GM18909 (cell line): ENCODE data around the gene SRGAP1.
A peak's percentile ranks its signal among the peaks of the same experiment; 100 is the strongest.
"Not testable (repeated sequence)": the region's sequence is repeated elsewhere in the genome, so short reads cannot be mapped to it uniquely, and the experiment has no call there.

Source experiments
- ATAC-seq: cut with Tn5 transposase; IDR thresholded peaks from one replicate; pipeline ENCODE4 v1.9.1; 2021; ENCODE audit warnings: mild to moderate bottlenecking; ENCODE audit not compliant: unreplicated experiment, poor library complexity

The SRGAP1 gene

DNA sequence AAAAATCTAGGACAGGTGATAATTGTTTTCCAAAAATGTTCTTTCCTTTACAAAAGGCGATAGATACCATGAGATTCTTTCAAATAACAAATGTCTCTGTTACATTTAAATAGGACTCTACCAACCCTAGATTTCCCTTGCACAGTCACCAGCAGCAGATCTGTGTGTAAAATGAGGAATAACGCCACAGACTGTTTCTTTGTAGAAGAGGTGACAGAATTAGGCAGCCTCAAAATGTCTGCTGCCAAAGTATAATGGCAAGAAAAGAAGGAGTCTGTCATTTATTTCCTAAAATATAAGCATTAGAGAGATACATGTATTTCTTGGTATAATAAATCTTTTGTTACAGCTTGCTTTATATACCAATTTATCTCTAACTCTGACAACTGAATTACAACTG is 8.5 kb upstream of the SRGAP1 start:
- ATAC-seq = no peak

DNA sequence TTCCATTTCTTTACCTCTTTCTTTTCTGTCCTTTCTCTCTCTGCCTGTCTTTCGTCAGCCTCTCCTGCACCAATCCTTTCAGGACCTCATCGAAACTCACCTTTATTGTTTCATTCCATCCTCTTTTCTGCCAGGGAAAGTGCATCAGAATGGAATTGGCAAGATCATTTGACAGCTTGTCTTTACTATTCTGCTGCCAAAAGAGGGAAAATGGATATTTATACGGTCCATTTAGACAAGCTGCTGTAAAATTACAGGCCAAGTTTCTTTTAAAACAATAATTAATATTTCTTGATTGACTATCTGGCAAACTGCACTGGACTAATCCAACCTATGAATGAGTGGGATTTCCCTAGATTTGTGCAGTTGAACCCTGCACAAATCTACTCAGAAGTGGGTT is 7.6 kb upstream of the SRGAP1 start:
- no peak for ATAC-seq

DNA sequence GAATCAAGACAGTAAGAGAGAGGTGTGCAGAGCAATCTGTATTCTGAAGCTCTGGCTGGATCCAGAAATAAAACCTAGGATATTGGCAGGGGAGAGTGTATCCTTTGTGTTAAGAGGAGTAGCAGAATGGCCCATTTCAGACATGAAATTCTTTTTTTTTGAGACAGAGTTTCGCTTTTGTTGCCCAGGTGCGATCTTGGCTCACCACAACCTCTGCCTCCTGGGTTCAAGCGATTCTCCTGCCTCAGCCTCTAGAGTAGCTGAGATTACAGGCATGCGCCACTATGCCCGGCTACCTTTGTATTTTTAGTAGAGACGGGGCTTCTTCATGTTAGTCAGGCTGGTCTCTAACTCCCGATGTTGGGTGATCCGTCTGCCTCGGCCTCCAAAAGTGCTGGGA is 6.1 kb upstream of the SRGAP1 start:
- no peak for ATAC-seq

DNA sequence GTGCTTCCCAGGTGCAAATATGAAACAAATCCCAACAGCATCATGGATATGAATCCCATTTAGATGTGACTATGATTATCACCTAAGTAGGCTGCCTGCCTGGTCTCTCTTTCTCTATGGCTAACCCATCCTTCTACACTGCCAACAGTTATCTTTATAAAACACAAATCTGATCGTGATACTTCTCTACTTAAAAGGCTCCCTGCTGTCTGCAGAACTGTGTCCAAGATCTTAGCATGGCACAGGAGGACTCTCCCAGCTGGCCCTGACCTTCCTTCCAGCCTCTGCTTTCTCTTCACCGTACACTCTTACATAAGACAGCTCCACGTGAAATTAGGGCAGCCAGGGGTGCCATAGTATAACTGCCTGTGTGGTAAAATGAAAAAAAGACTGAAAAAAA is 3.5 kb upstream of the SRGAP1 start:
- ATAC-seq = no peak

DNA sequence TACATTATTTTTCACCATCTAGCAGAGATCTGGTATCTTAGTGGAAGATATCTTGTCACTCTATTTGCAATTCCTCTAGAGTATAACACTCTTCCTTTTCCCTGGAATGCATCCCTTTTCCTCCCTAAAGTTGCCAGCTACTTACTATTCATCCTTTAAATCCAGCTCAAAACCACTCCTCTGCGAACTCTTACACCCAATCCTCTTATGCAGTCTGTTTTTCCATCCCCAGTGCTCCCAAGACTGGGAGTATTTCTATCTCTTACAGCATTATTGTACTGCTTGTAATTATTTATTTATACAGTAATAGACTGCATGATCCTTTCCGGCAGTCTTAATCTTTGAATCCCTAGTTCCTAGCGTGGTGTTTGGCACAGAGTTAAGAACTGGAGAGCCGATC is 2.9 kb upstream of the SRGAP1 start:
- ATAC-seq = no peak

DNA sequence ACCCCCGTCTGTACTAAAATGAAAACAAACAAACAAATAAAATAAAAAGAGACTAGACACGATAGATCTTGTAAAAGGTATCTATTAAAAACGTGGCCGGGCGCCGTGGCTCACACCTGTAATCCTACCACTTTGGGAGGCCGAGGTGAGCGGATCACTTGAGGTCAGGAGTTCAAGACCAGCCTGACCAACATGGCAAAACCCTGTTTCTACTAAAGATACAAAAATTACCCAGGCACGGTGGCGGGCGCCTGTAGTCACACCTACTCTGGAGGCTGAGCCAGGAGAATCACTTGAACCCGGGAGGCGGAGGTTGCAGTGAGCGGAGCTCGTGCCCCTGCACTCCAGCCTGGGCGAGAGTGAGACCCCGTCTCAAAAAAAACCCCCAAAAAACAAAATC is 1.8 kb upstream of the SRGAP1 start:
- ATAC-seq = not testable (repeated sequence)

DNA sequence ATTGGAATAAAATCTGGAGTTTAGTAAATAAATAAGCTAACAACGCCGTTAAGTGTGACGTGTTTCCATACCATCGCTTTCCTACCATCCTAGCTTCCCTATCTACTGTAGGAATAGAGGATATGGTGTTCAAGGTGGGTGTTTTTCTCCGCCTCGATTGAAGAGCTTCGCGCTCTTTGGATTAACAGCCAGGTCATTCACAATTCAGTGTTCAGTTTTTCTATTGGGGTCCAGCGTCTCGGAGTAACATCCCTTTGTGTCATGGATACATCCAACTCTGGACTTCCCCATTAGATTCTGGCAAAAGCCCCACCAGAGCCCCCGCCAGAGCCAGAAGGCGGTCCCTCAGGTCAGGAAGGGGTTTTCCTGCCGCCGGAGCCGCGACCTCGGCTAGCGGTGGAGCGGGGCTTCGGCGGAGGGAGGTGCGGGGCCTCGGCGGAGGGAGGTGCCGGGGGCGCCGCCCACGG is 1.2 kb upstream of the SRGAP1 start:
- no peak for ATAC-seq

DNA sequence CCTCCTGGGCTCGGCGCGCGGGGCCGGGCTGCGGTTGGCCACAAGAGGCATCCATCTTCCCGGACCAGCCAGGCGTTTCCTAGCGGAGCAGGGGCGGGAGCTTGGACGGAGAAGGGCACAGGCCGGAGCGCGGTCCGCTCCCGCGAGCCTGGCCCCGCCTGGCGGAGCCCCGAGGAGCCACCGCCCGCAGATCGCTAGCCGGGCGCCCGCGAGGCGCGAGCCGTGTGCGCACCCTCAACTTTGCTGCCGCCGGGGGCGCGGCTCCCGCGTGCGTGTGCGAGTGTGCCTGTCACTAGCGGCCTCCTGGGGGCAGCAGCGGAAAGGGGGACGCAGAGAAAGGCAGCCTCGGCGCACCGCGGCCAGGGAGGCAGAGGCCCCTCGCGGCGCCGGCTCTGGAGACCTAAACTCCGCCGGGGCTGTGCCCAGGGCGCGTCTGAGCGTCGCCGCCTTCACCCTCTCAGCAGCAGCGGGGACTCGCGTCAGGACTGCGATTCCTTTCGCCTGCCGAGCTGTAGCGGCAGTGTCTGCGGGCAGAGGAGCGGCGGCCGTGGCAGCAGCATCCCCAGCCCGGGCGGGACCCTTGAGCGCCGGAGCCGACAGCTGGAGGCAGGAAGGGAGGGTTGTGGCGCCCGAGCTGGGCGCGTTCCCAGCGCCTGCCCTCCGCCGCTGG is 644 bp upstream of the SRGAP1 start:
- peak; percentile 97 for ATAC-seq

DNA sequence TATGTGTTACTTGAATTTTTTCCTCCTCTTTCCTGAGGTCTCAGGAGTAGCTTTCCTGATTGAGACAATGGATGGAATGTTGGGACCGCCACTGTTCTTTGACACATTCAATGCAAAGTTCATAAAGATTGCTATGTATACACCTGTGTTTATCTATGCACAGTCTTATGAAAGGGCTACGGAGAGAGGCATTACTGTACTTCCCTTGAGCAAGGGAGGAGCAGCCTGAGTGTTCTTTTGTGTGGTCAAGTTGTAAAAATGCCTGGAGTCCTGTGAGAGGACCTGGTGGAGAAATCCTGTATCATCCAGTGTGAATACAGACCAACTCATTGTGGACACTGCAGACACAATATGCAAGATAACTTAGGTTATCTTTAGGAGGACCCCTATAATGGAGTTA is 1.2 kb downstream of the SRGAP1 start:
- ATAC-seq = no peak

DNA sequence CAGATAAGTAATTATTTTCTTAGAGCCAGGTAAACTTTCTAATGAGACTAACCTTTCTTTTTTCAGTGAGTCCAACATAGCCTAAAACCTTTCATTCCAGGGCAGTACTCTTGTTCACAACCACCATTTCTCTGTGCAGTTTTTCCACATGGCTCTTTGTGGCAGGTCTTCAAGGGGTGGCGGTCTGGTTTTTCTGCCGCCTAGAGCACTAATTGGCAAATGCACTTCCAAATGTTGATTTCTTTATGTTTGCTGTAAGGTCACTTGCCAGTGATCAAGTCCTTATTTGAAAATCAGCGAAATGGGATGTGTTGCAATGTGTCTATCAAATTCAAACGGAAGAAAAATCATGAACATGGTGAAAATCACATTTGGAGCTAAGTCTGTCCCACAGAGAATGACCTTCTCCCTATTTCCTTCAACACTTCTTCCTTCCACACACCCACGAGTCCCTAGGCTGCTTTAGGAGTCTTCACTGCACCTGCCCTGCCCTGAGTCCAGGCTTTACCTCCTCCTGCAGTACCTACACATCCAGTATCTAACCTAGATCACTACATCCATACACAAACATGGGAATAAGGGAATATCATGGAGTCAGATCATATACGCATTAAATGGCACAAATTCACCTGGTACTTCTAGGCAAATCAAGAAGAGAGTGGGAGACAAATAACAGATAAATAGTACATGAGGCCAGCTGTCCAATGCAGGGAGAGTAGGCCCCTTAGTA is 1.9 kb downstream of the SRGAP1 start:
- no peak for ATAC-seq

DNA sequence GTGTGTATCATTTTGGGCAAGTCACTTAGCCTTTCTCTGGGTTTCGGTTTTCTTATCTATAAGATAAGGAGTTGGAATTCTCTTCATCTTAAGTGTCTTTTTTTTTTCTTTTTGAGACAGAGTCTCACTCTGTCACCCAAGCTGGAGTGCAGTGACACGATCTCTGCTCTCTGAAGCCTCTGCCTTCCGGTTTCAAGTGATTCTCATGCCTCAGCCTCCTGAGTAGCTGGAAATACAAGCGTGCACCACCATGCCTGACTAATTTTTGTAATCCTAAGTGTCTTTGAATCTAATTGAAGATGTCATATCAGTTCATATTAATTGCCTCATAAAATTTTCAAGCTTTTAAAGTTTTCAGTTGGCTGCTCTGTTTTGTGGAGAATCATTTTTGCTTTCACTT is 4.0 kb downstream of the SRGAP1 start:
- no peak for ATAC-seq

DNA sequence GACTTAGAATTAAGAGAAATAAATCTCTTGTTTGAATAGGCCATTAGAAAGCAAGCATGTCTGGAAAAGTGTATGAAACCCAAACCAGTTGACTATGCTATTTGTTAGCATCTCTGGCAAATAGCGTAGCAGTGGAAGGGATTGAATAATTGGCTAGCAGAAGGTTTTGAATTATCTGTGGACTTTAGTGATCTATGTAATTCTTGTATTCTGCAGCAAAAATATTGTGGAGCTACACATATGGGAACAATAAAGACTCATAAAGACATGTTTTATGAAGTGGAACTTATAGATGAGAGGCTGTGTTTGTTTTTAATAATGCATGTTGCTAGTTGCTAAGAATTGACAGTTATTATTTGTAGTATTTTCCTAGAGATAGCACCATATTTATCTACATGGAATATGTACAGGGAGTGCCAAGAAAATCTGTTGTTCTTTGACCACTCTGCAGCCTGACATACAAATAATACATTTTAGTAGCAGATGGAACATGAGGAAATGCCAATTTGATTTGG is 4.7 kb downstream of the SRGAP1 start:
- ATAC-seq = no peak

DNA sequence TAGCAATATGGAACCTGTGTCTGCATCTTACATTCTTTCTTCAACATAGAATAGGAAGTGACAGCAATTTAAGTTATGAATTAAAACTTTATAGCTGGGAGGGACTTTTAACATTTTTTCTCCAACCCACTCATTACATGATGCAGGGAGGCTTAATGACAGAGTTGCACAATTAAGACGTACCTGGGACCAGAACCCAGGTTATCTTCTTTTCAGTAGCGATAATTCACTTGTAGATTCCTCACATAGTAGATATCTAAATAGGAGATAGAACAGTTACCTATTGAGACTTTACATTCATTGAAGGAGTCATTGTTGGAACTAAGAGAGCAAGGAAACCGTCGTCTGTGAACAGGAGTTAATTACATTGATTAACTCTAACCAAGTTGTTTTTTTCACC is 5.1 kb downstream of the SRGAP1 start:
- ATAC-seq = no peak

DNA sequence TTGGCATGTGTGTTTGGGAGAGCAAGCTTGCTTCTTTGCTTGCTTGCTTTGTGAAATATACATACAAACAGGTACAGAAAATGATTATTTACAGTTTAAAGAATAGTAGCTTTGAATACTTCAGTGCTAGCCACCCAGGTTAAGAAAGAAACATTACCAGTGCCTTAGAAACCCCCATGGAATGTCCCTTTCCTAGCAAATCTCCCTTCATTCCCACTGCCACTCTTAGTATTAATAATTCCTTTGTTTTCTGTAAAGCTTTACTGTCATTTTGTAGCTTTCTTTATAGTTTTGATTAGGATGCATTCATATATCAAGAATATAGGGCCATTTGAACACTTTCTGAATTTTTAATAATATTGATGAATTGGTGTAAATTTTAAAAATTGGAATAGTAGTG is 9.5 kb downstream of the SRGAP1 start:
- no peak for ATAC-seq

DNA sequence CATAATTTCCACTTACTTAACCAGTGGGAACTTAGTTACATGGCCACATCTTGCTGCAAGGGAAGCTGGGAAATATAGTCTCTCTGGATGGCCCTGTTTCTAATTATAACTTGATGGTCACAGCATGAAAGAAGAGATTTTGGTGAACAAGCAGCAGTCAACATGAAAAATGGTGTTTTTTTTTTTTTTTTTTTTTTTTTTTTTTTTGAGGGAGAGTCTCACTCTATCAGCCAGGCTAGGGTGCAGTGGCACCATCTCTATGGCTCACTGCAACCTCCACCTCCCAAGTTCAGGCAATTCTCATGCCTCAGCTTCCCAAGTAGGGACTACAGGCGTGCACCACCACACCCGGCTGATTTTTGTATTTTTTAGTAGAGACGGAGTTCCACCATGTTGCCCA is 10.8 kb downstream of the SRGAP1 start:
- no peak for ATAC-seq

DNA sequence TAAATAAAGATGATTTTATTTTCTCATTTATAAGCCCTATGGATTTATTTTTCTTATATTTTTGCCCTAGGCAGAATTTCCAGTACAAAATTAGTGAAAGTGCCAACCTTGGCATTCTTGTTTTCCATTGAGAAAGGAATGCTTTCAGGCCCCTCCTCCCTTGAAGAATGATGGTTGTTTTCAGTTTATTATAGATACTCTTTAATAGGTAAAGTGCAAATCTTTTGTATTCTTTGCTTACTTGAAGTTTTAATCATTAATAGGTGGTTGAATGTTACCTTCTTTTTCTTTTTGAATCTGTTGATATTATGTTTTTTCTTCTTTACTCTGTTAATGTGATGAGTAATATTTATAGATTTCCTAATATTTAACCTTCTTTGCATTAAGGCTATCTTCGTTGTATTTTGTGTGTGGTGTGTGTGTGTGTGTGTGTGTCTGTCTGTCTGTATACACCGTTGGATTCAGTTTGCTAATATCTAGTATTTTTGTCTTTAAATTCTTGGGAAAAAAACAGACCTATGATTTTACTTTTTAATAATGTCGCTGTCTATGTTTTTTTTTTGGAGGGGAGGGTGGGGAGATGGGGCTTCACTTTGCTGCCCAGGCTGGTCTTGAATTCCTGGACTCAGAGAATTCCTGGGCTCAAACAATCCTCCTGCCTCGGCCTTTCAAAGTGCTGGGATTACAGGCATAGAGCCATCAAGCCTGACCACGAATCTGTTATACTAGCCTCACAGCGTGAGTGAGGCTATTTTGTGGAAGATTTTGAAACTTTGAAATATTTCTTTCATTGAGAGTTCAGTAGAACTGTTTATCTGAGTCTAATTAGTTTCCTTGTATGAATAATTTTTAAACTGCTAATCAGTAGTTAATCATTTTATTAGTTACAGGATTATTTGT is 13.5 kb downstream of the SRGAP1 start:
- no peak for ATAC-seq

DNA sequence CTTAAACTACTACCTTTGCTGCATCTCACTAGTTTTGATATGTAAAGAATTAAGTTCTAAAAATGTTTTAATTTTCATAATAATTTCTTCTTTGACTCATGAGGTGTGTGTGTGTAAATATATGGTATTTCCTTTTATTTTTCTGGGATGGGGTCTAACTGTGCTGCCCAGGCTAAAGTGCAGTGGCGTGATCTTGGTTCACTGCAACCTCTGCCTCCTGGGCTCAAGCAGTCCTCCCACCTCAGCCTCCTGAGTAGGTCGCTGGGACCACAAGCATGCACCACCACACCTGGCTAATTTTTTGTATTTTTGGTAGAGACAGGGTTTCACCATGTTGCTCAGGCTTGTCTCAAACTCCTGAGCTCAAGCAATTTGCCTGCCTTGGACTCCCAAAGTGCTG is 15.4 kb downstream of the SRGAP1 start:
- ATAC-seq = not testable (repeated sequence)

DNA sequence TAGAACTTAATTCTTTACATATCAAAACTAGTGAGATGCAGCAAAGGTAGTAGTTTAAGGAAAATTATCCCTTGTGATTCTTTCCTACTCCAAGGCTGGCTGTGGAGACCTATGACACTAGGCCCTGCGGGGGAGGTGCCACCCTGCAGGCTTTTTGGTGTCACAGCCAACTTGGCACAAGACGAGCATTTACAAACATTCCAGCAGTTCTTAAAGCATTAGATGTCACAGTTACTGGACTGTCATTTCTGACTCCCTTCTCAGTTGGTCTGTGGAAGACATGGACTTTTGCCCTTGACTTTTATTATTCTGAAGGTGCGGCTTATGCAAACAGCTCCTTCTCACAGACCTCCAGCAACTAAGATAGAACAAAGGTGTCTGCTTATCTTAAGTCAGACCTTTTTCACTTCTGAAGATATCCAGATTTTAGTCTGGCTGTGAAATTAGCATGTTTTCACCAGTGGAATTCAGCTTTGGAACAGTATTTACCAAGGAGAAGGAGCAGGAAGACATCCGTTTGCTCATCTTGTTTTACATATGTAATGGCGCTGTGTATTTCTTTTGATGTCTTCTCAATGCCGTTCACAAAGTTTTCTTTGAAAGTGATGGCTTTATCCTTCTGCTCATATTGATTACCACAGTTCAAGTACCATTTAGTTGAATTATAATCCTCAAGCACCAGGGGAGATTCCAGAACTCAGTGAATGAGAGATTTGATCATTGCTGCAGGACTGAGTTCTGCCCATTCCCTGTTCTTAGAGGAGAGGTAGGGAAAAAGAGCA is 17.9 kb downstream of the SRGAP1 start:
- no peak for ATAC-seq

DNA sequence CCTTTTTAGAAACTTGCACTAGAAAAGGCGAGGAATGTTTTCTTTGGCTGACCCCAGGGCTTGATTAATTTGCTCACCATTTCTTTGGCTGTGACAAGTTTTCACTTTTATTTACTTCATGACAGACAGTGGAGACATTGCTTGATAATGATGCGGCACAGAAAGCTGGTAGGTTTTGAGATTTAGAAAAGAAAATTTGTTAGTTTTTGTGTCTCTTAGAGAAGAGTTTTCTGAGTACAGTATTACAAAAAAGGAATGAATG is 18.4 kb downstream of the SRGAP1 start:
- ATAC-seq = no peak

DNA sequence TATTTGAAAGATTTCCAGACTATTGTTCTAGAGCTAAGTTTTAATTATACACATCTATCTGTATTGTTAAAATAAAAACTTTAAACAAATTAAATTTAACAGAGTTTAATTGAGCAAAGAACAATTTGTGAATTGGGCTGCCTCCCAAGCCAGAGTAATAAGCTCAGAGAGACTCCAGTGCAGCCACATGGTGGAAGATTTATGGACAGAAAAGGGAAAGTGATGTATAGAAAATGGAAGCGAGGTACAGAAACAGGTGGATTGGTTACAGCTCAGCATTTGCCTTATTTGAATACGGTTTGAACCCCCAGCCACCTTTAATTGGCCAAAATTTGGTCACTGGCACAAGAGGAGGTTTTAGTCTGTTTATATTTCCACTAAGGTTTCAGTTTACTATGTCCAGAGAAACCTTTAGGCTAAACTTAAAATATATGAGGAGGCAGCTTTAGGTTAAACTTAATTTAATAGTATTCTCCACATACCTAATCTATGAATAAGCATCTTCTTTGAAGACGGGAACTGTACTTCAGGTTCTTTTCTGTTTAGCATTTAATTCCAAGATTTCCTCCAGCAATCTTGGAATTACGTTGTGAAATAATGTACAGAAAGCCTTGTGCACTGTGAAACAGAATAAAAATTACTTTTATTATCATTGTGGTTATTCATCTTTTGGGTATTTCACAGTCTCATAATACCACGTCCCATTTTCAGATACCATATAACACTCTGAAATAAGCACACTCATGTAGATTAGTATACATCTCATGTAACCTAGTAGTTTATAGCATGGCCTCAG is 19.4 kb downstream of the SRGAP1 start:
- no peak for ATAC-seq
